OCI-LY1 (cell line): ENCODE results near the gene NME9.
"Not testable (repeated sequence)": the region's sequence is repeated elsewhere in the genome, so short reads cannot be mapped to it uniquely, and the experiment has no call there.

ENCODE experiments used
- H2AFZ ChIP-seq: fragments of 200-600 bp; sonication (generic), shearing (Covaris generic); 2 replicates; pipeline ENCODE4 v1.6.0; 2014; ENCODE audit warnings: antibody characterized with exemption, mild to moderate bottlenecking, low read length
- H3F3A ChIP-seq: fragments of 200-600 bp; sonication (generic), shearing (Covaris generic); 2 replicates; pipeline ENCODE4 v1.6.0; 2014; ENCODE audit warnings: mild to moderate bottlenecking, antibody characterized with exemption, low read length, moderate library complexity; ENCODE audit not compliant: insufficient read depth
- H3K27ac ChIP-seq: fragments of 200-600 bp; sonication (generic); 2 replicates; pipeline ENCODE4 v1.5.1; 2014; ENCODE audit warnings: low read length, mixed run types, mild to moderate bottlenecking, low read depth; ENCODE audit not compliant: poor library complexity, severe bottlenecking
- H3K27me3 ChIP-seq: fragments of 200-600 bp; sonication (generic); 2 replicates; pipeline ENCODE4 v1.6.0; 2014; ENCODE audit warnings: antibody characterized with exemption, mild to moderate bottlenecking, low read length, moderate library complexity; ENCODE audit not compliant: insufficient read depth
- H3K36me3 ChIP-seq: fragments of 200-600 bp; sonication (generic); 2 replicates; pipeline ENCODE4 v1.6.1; 2014; ENCODE audit warnings: mild to moderate bottlenecking, antibody characterized with exemption, low read length, moderate library complexity, mixed read lengths; ENCODE audit not compliant: insufficient read depth
- H3K4me1 ChIP-seq: fragments of 200-600 bp; sonication (generic); 2 replicates; pipeline ENCODE4 v1.5.1; 2014; ENCODE audit warnings: mild to moderate bottlenecking, low read length, moderate library complexity; ENCODE audit not compliant: insufficient read depth, severe bottlenecking
- H3K4me2 ChIP-seq: fragments of 200-600 bp; sonication (generic), shearing (Covaris generic); 2 replicates; pipeline ENCODE4 v1.6.1; 2014; ENCODE audit warnings: low read length
- H3K4me3 ChIP-seq: fragments of 200-600 bp; sonication (generic); 2 replicates; pipeline ENCODE4 v1.5.1; 2014; ENCODE audit warnings: low read length, low read depth, mild to moderate bottlenecking, mixed read lengths; ENCODE audit not compliant: poor library complexity, severe bottlenecking
- H3K79me2 ChIP-seq: fragments of 200-600 bp; shearing (Covaris generic); 2 replicates; pipeline ENCODE4 v1.6.1; 2016; ENCODE audit warnings: mixed run types, low read length, mixed read lengths; ENCODE audit not compliant: insufficient read depth
- H3K9ac ChIP-seq: fragments of 200-600 bp; sonication (generic), shearing (Covaris generic); 2 replicates; pipeline ENCODE4 v1.6.1; 2014; ENCODE audit warnings: mild to moderate bottlenecking, low read length, mixed read lengths
- H3K9me2 ChIP-seq: fragments of 200-600 bp; sonication (generic), shearing (Covaris generic); 2 replicates; pipeline ENCODE4 v1.6.1; 2014; ENCODE audit warnings: low read depth, mild to moderate bottlenecking, low read length, mixed read lengths
- H3K9me3 ChIP-seq: fragments of 200-600 bp; shearing (Covaris generic); 2 replicates; pipeline ENCODE4 v1.6.1; 2014; ENCODE audit warnings: low read length, mixed read lengths
- H4K20me1 ChIP-seq: fragments of 200-600 bp; sonication (generic), shearing (Covaris generic); 2 replicates; pipeline ENCODE4 v1.6.0; 2016; ENCODE audit warnings: mild to moderate bottlenecking, low read length; ENCODE audit not compliant: insufficient read depth
- CTCF ChIP-seq: fragments of 200-600 bp; sonication (generic), shearing (Covaris generic); IDR thresholded peaks from 2 replicates; pipeline ENCODE4 v1.5.1; 2017; ENCODE audit warnings: mild to moderate bottlenecking, antibody characterized with exemption, low read length, moderate library complexity, mixed read lengths
- EZH2 ChIP-seq: fragments of 200-600 bp; sonication (generic), shearing (Covaris generic); IDR thresholded peaks from 2 replicates; pipeline ENCODE4 v1.8.0; 2017; ENCODE audit warnings: borderline replicate concordance, mixed run types, mild to moderate bottlenecking, antibody characterized with exemption, low read length, moderate library complexity, mixed read lengths

NME9 gene

GRCh38 chr3:138377804-138378203 lies 48.2 kb upstream of the NME9 start:
- H3K9me2 ChIP-seq = no peaks in the 10 kb centered on the region
- no peaks in the 10 kb centered on the region for H3F3A ChIP-seq
- no peaks in the 10 kb centered on the region for H3K36me3 ChIP-seq
- H3K79me2 ChIP-seq = no peaks in the 10 kb centered on the region
- H3K9me3 ChIP-seq = no peaks in the 10 kb centered on the region
- no peak overlapping the region for H3K9ac ChIP-seq
- H3K4me1 ChIP-seq = no peaks in the 10 kb centered on the region
- 0 out of 2 replicates have a peak, but pooled peaks cover 11% of the 10 kb centered on the region for H3K27me3 ChIP-seq
- no peaks in the 10 kb centered on the region for H4K20me1 ChIP-seq
- TF ChIP-seq CTCF (no peak), EZH2 (no peak)
- no peak overlapping the region for H3K27ac ChIP-seq
- no peak overlapping the region for H3K4me2 ChIP-seq
- H3K4me3 ChIP-seq = no peak overlapping the region
- no peak overlapping the region for H2AFZ ChIP-seq

- not testable (repeated sequence) for H3F3A ChIP-seq, H3K79me2 ChIP-seq, H2AFZ ChIP-seq, H4K20me1 ChIP-seq, H3K9me3 ChIP-seq, H3K9ac ChIP-seq, H3K4me1 ChIP-seq, H3K9me2 ChIP-seq, H3K27ac ChIP-seq, H3K4me3 ChIP-seq, H3K4me2 ChIP-seq, H3K36me3 ChIP-seq
- H3K27me3 ChIP-seq = 0 out of 2 replicates have a peak, but pooled peaks cover 11% of the 10 kb centered on the region
These were observed 47.6 kb upstream of the NME9 start for GRCh38 chr3:138377212-138377611.

- Histone ChIP-seq H3K27me3 (0 out of 2 replicates have a peak, but pooled peaks cover 11% of the 10 kb centered on the region), H3K27ac (no peak overlapping the region), H3K36me3 (no peaks in the 10 kb centered on the region), H3F3A (no peaks in the 10 kb centered on the region), H3K9ac (no peak overlapping the region), H3K79me2 (no peaks in the 10 kb centered on the region), H3K9me3 (no peaks in the 10 kb centered on the region), H3K9me2 (no peaks in the 10 kb centered on the region), H3K4me1 (peaks cover 1% of the 10 kb centered on the region), H4K20me1 (no peaks in the 10 kb centered on the region), H3K4me3 (no peak overlapping the region), H3K4me2 (no peak overlapping the region), H2AFZ (no peak overlapping the region)
- no peak for TF ChIP-seq EZH2
- no peak for TF ChIP-seq CTCF
These were observed 47.0 kb upstream of the NME9 start for GRCh38 chr3:138376663-138377062.

- Histone ChIP-seq H3K27ac (no peak overlapping the region), H2AFZ (no peak overlapping the region), H3K36me3 (no peaks in the 10 kb centered on the region), H3K9ac (no peak overlapping the region), H3K4me1 (peaks cover 7% of the 10 kb centered on the region), H3F3A (no peaks in the 10 kb centered on the region), H3K4me2 (no peak overlapping the region), H3K27me3 (peaks cover 11% of the 10 kb centered on the region; the same call in 1 of the 2 replicates), H3K9me3 (no peaks in the 10 kb centered on the region), H4K20me1 (no peaks in the 10 kb centered on the region), H3K4me3 (no peak overlapping the region), H3K79me2 (no peaks in the 10 kb centered on the region), H3K9me2 (no peaks in the 10 kb centered on the region)
- TF ChIP-seq EZH2 (no peak), CTCF (no peak)
These were observed 45.8 kb upstream of the NME9 start for GRCh38 chr3:138375447-138375846.
